ENCODE measurements around the gene HAUS7.

Gene HAUS7

GRCh38 chrX:153498453-153498852 is 28.1 kb upstream of the HAUS7 start:
- DNase-seq = no peak

GRCh38 chrX:153496590-153496959 is 26.2 kb upstream of the HAUS7 start:
- DNase-seq = no peak

GRCh38 chrX:153495903-153496589 is 25.7 kb upstream of the HAUS7 start:
- DNase-seq = no peak

GRCh38 chrX:153495362-153495751 is 25.0 kb upstream of the HAUS7 start:
- no peak for DNase-seq

GRCh38 chrX:153494541-153495361 is 24.4 kb upstream of the HAUS7 start, which contains the start of gene BGN:
Gene BGN (plus strand): TSS chrX:153494980. CDS start chrX:153504632, 9,652 bp downstream.
- no peak for DNase-seq

- DNase-seq = no peak
These were observed 23.7 kb upstream of the HAUS7 start for GRCh38 chrX:153494061-153494460.

- no peak for DNase-seq
These were observed 22.7 kb upstream of the HAUS7 start for GRCh38 chrX:153493085-153493484.

GRCh38 chrX:153492543-153492942 is 22.2 kb upstream of the HAUS7 start:
- DNase-seq = no peak

GRCh38 chrX:153491918-153492317 is 21.5 kb upstream of the HAUS7 start:
- DNase-seq = no peak

- no peak for DNase-seq
These were observed 21.1 kb upstream of the HAUS7 start for GRCh38 chrX:153491351-153491914.

- DNase-seq = no peak
These were observed 20.0 kb upstream of the HAUS7 start for GRCh38 chrX:153490217-153490930.

GRCh38 chrX:153488231-153488914 is 18.0 kb upstream of the HAUS7 start:
- no peak for DNase-seq

GRCh38 chrX:153487590-153488071 is 17.3 kb upstream of the HAUS7 start:
- DNase-seq = no peak

GRCh38 chrX:153486171-153486570 is 15.8 kb upstream of the HAUS7 start:
- DNase-seq = no peak

- no peak for DNase-seq
These were observed 15.2 kb upstream of the HAUS7 start for GRCh38 chrX:153485396-153486080.

GRCh38 chrX:153482376-153483015 is 12.1 kb upstream of the HAUS7 start:
- no peak for DNase-seq

GRCh38 chrX:153481043-153481442 is 10.7 kb upstream of the HAUS7 start:
- no peak for DNase-seq

GRCh38 chrX:153478746-153479145 is 8.4 kb upstream of the HAUS7 start:
- no peak for DNase-seq

GRCh38 chrX:153477901-153478300 is 7.5 kb upstream of the HAUS7 start:
- no peak for DNase-seq

GRCh38 chrX:153477364-153477857 is 7.0 kb upstream of the HAUS7 start:
- DNase-seq = no peak

GRCh38 chrX:153476666-153477363 is 6.4 kb upstream of the HAUS7 start:
- DNase-seq = no peak
